Smooth muscle cell of the brain vasculature (primary cell): ENCODE data around the gene HDHD5.

Experiments
- DNase-seq: peaks from one replicate; pipeline ENCODE4 v3.0.0-alpha.2; 2012; ENCODE audit warnings: low read depth, low spot score

The HDHD5 gene

DNA sequence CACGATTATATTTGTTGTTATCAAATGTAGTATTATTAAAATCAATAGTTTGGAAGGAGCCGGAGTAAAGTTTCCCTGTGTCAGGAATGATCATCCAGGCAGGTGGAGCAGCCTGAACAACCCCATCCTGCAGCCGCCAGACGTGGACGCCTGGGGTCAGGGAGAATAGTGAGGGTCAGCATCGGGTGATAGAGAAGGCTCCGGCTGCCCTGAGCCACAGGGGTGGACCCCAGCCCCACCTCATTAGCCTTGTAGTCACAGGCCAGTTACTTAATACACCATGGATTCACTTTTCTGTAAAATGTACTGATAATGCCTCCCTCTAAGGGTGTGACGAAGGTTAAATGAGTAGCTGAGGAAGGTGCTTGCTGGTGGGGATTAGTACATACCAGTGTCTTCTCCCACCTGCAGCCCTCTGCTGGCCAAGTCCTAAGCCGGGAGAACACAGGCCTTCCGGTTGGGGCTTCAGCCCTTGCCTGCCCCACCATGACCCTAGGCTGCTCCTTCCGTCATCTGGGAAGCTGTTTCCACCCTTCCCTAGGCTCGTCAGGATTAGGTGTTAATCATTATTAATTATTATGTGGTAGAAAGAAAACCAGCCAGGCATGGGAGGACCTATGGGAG is 52.8 kb downstream of the HDHD5 start:
- no peak for DNase-seq

DNA sequence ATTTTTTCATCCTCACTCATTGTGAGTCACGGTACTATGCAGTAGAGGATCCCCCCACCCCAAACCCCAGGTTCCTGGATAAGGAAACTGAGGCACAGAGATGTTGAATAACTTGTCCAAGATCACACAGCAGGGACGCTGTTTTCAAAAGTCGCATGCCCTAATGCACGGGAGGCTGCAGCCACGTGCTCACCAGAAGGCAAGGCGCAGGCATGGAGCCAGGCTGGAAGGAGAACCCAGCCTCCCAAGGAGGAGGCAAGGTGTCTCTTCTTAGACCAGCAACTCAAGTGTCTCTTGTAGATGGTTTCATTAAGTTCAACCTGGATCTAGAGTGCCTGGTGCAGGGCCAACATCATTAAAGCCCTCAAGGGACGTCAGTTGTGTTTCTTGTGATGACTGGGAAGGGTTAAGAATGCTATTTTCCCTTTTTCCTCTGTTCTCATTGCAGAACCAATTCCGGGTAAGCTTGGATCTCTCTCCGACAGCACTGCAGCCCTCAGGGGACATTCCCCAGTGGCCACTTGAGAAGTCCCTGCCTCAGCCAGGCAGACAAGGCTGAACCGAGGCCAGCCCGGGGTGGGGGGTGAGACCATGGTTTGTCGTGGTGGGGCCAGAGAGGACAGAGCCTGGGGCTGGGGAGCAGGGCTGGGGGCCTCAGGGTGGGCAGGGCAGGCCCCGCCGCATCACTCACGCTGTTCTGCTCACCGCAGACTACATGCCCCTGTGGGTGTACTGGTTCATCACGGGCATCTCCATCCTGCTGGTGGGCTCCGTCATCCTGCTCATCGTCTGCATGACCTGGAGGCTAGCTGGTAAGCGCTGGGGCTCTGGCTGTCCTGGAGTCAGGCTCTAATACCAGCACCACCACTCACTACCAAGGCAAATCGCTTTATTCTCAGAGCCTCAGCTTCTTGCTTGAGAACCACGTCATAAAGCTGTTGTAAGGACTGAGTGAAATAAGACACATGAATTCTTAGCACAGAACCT is 53.6 kb downstream of the HDHD5 start:
- no peak for DNase-seq

DNA sequence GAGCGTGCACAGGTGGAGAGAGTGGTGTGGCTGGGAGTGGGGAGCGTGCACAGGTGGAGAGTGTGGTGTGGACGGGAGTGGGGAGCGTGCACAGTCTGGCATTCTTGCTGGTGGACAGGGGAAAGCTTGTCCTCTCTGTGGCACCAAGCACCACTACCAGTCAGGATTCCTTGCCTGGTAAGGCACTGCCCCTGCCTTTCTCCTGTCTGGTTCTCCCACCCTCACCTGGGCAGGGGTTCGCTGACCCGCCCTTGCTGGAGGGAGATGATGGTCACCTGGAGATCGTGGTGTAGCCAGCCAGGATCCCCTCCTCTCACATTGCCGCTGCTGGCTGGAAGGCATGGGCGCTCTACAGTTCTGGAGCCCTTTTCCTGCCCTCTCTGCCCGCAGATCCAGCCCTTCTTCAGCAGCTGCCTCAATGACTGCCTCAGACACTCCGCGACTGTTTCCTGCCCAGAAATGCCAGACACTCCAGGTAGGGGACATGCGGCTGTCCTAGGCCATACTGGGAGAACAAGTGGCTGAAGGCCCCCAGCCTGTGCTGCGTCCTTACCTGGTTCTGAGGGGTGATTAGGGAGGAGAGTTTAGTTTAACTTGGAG is 54.6 kb downstream of the HDHD5 start:
- no peak for DNase-seq

DNA sequence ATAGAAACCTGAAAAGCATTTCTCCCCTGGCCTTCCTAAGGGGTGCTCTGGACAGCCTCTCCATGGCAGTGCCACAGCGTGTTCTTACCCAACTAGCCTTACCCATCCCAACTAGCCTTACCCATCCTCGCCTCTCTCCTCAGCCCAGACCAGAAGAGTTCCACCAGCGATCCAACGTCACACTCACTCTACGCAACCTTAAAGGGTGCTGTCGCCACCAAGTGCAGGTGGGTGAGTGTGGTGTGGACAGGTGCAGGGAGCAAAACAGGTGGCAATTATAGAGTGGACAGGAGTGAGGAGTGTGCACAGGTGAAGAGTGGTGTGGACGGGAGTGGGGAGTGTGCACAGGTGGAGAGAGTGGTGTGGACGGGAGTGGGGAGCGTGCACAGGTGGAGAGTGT is 55.7 kb downstream of the HDHD5 start:
- no peak for DNase-seq

DNA sequence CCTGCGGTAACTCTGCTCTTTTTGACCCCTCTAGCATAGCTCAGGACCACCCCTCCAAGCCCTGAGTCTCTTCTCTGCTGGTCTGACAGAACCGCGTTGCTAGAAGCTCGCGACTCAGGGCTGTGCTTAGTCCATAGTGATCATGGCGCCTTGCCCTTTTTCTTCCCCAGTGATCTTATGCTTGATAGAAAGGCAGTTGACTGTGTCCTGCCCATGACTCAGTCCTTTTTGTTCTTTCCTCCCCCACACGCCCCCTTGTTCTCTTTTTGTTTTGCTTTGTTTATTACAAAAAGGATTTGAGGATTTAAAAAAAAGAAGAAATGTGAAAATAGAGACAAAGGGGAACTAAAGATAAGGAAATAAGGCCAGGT is 56.8 kb downstream of the HDHD5 start:
- DNase-seq, result no peak

DNA sequence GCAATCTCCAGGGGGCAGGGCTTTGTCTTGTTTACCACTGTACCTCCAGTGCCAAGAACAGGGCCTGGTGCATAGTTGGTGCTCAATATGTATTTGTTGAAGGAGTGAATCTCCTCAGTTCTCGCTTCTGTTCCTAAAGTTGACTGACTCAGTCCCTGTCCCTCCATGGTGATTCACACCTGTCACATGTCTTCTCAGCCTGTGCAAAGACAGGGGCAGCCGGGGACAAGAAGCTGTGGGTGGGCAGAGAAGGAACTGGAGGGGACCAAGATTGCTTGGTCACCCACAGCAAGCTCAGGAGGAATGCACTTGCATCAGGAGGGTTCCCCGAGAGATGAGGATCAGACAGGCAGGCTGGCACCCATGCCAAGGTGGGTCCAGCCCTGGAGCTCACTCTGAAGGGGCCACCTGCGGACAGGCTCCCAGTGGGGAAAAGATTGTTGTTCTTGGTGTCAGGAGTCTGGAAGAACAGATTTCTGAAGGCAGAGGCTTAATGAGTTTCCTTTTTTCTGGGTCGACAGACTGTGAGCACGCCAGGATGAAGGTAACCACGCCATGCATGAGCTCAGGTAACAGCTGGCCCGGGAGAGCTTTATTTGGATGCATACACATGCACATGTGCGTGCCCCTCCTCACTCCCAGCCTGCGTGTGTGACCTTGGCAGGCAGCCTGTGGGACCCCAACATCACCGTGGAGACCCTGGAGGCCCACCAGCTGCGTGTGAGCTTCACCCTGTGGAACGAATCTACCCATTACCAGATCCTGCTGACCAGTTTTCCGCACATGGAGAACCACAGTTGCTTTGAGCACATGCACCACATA is 57.4 kb downstream of the HDHD5 start:
- DNase-seq, result no peak

DNA sequence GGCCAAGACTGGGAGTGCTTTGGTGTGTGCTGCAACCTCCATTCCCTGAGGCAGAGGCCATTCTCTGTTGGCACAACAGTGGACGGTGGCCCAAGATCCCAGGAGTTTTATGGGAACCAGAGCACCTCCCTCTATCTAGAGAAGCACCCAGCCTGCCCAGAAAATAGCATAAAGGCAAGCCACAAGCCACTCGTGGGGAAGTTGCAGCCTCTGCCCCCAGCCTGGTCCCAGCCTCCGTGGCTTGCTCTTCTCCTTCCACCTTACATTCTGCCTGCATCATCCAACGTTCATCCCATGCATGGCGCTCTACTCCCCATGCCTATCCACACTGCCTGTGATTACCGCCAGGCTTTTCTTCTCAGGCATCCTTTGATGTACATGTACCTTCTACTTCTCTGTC is 58.5 kb downstream of the HDHD5 start:
- DNase-seq, result no peak

DNA sequence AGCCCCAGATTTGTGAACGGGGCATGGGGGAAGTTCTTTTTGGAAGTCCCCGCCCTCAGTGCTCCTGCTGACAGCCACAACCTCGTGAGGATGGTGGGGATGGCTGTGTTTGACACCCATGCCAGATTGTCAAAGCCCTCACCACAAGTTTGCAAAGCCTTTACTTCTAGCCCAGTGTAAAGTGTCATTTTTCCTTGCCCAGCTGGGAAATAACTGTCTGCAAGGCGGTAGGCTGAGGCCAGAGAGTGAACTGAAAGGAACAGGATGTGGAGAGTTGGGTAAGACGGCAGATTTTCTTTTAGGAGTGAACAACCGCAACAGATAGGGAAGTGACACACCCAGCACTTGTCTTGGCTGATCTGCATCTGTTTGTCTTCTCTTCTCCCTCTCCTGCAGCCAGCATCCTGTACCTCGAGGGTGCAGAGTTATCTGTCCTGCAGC is 60.7 kb downstream of the HDHD5 start:
- no peak for DNase-seq

DNA sequence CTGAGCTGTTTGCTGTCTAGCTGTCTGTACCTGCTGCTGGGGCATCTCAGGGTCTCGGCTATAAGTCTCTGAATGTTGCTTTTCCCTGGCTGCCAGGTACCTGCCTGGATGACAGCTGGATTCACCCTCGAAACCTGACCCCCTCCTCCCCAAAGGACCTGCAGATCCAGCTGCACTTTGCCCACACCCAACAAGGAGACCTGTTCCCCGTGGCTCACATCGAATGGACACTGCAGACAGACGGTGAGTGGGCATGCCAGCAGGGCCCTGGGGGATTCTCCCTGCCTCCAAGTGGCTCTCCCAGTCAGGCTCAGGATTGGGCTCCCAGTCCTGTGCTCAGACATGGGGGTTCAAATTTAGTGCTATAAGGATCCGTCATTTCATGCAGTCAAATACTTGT is 61.4 kb downstream of the HDHD5 start:
- no peak for DNase-seq

DNA sequence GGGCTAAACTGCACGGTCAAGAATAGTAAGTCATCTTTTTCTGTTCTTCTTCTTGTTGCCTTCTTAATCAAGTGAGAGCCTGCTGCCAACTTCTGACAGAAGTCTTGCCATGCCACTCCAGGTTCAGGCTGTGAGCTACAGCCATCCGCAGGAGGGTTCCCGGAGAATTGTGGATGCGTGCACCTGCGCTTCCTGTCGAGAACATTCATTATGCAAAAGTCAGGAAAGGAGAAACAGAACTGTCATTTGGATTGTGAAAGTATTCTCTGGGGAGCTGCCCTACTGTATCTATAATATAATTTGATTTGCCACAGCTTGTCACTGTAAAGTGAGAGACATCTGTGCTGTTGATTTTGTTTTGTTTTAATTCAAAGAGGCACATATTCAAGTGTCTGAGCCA is 62.0 kb downstream of the HDHD5 start:
- DNase-seq, result no peak

DNA sequence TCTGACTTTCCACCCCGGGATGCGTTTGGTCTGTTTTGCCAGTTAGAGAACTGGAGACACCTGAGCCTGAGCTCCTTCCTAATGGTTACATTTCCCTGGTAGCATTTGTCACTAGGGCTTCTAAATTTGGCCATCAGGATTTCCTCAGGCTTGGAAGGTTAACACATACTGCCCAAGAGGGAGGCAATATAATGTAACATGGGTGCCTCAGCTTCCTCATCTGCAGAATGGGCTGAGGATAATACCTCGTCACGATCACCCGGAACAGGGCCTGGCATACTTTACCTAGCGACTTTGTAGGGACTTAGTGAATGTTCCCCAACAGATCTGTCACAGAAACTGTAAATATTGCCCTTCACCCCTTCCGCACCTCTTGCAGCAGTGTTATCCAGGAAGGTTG is 63.0 kb downstream of the HDHD5 start:
- no peak for DNase-seq

DNA sequence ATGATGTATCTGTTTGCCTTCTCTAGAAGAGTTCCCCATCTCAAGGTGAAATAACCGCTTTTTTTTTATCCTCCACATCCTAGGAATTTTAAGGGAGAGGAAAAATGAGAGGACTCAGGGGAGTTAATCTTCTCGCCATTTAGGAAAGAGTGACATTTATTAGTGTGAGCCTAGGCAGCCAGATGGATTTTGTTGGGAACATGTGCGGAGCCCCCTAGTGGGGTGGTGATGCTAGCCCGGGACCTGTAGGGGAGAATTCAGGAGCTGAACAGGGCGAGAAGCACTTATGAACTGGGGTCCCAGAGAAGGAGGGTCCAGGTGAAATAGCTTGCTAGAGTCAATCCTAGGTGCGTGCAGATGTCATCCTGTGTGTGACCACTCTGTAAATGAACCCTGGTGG is 63.5 kb downstream of the HDHD5 start:
- no peak for DNase-seq

DNA sequence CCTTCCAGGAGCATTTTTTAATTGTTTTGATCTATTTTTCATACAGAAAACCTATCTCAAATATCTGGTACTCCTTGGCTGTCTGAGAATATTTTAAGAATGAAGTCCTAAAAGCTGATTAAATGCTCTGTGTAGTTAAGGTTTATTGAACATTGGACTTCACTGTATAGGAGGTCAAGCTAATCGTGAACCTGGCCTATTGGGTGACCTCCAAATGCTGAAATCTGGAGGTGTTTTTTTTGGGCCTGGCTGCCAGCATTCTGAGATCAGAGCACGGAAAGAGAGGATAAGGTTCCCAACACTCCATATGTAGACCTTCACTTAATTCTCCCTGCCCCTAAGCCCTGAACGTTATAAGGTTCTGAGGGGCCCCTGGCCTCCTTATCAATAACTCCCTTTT is 66.0 kb downstream of the HDHD5 start:
- DNase-seq, result no peak

DNA sequence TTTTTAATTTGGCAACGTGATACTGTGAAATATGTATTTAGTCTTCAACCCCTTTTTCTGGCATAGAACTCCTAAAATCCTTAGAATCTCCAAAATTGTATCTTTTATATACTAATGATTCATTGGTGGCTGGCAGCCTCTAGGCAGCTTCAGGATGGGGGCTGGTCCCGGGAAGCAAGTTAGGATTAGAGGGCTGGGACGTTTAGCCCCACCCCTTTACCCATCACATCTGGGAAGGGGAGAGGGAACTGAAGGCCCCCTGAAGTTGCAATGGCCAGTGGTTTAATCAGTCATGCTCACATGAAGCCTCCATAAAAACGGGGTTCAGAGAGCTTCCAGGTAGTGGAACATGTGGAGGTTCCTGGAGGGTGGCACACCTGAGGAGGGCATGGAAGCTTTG is 67.2 kb downstream of the HDHD5 start:
- no peak for DNase-seq

DNA sequence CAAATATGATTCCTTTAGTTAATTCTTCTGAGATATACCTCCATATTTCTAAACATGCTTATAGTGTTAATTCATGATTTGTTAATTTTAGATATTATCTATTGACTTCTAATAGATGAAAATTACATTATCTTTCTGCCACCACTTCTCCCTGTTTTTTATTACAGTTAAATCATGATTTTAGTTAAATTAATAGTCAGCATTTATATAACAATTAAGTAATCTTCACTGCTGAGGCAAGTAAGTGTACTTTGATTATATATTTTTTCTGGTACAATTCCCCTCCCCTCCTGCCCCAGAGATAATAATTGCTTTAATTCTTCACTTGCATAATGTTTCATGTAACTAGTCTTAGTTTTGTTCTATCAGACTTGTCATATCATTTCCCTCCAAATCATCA is 68.5 kb downstream of the HDHD5 start:
- no peak for DNase-seq
